Common myeloid progenitor, CD34-positive (primary cell): ENCODE results near the gene GALNT13.

Experiments
- CTCF ChIA-PET: fragments of 350-600 bp; sonication (Branson Sonifier 250); formaldehyde crosslinking; loops from one replicate; lab custom pipeline; 2021; ENCODE audit warnings: antibody characterized with exemption; lab: Charles Lee
- POLR2A ChIA-PET: fragments of 350-600 bp; sonication (Branson Sonifier 250); formaldehyde crosslinking; loops from one replicate; lab custom pipeline; 2021; ENCODE audit warnings: antibody characterized with exemption; lab: Charles Lee
- DNase-seq, 3 donors: peaks; one replicate each; pipeline versions ENCODE4 v3.0.0 to v3.0.0-alpha.2; 2013
- H3K27ac ChIP-seq, 2 experiments: 1 replicate in 1 of 2; 2 replicates in 1 of 2; pipeline ENCODE4 v1.7.0; 2013; ENCODE audit warnings: inconsistent platforms in 2 of 2, low read length in 2 of 2, mild to moderate bottlenecking in 2 of 2, low read depth in 1 of 2, moderate library complexity in 1 of 2; ENCODE audit not compliant: severe bottlenecking in 2 of 2, insufficient read depth in 1 of 2, poor library complexity in 1 of 2
- H3K27me3 ChIP-seq, 5 experiments: replicated peaks in 2 of 5; 1 replicate in 3 of 5; 2 replicates in 2 of 5; pipeline versions ENCODE4 v1.6.1 to v1.7.0; 2013; ENCODE audit warnings: low read length in 4 of 5, mild to moderate bottlenecking in 2 of 5, moderate library complexity in 2 of 5, inconsistent platforms in 1 of 5; ENCODE audit not compliant: insufficient read depth in 5 of 5, control insufficient read depth in 4 of 5
- H3K36me3 ChIP-seq, 4 experiments: 1 replicate in 2 of 4; 2 replicates in 2 of 4; pipeline versions ENCODE4 v1.6.1 to v1.7.0; 2013; ENCODE audit warnings: low read length in 3 of 4, control low read depth in 1 of 4, mild to moderate bottlenecking in 1 of 4; ENCODE audit not compliant: control insufficient read depth in 4 of 4, insufficient read depth in 4 of 4
- H3K4me1 ChIP-seq, 4 experiments: 1 replicate in 3 of 4; 2 replicates in 1 of 4; pipeline versions ENCODE4 v1.6.1 to v1.7.1; 2013; ENCODE audit warnings: low read length in 3 of 4, mild to moderate bottlenecking in 3 of 4, control low read depth in 1 of 4, inconsistent platforms in 1 of 4, moderate library complexity in 1 of 4; ENCODE audit not compliant: control insufficient read depth in 4 of 4, insufficient read depth in 4 of 4; ENCODE audit errors: control extremely low read depth in 1 of 4
- H3K4me3 ChIP-seq, 7 experiments: 1 replicate in 4 of 7; 2 replicates in 3 of 7; pipeline versions ENCODE4 v1.5.1 to v1.7.0; 2013; ENCODE audit warnings: mild to moderate bottlenecking in 7 of 7, low read length in 6 of 7, moderate library complexity in 6 of 7, inconsistent platforms in 2 of 7, low read depth in 2 of 7, control low read depth in 1 of 7; ENCODE audit not compliant: insufficient read depth in 4 of 7, control insufficient read depth in 1 of 7; ENCODE audit errors: extremely low read depth in 1 of 7
- H3K9me3 ChIP-seq, 5 experiments: 1 replicate in 4 of 5; 2 replicates in 1 of 5; pipeline versions ENCODE4 v1.6.1 to v1.7.1; 2013; ENCODE audit warnings: low read length in 4 of 5, mild to moderate bottlenecking in 2 of 5, inconsistent platforms in 1 of 5, low read depth in 1 of 5, moderate library complexity in 1 of 5; ENCODE audit not compliant: control insufficient read depth in 4 of 5, insufficient read depth in 2 of 5; ENCODE audit errors: control extremely low read depth in 1 of 5
- WGBS: methylation state at CpG from one replicate; pipeline ENCODE4 v1.1.5; 2013; ENCODE audit not compliant: insufficient coverage; 5-methylcytosine and 5-hydroxymethylcytosine counted together

Gene GALNT13

DNA sequence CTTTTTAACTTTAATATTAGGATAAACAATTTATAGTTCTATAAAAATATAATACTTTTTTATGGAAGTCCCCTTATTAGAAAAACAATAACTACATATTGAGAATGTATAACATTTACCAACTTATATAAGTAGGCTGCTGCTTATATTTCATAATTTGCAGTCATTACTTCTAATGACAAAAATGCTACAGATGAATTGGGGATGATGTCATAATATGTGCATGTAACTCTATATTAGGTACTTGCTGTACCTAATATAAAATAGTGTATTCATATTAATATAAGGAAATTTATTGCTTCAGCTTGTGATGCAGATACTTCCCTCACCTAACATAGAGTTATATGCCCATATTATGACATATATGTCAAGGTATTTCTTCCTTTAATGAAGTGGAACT, 100.7 kb downstream of the GALNT13 start:
- Histone ChIP-seq H3K9me3 (no peaks in the 10 kb centered on the region), H3K4me3 (no peak overlapping the region), H3K4me1 (no peaks in the 10 kb centered on the region), H3K27me3 (no peaks in the 10 kb centered on the region), H3K27ac (no peak overlapping the region), H3K36me3 (no peaks in the 10 kb centered on the region)
- ChIA-PET POLR2A (no interaction called here), CTCF (no interaction called here)
- no peak for DNase-seq

DNA sequence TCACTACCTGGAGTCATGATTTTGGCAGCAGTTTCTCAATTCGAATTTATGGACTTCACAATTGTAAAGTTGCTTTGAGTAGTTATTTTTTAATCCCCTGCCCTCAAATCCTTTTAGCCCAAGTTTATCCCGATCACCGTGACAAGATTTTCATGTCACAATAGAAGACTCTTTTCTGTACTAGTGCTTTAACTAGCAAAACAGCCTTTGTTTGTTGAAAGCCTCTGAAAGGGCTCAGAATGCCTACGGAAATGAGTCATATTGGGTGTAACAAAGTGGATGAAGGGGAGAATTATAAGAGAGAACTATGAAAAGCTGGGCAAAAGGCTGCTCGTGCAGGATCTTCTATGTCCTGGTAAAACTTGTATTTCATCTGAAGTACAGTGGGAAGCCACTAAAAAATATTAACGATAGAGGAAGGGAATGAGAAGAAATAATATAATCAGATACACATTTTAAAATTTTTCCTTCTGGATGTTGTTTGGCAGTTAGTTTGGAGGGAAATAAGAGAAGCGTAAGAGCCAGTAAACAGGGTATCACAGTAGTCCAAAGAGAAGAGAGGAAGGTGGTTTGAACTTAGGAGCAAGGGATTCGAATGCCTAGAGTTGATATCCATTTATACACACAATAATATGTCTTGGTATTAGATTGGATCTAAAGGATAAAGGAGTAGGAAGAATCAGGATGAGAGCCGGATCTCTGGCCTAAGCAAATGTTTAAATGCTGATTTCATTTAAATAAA, 114.9 kb downstream of the GALNT13 start:
- Histone ChIP-seq H3K36me3 (no peaks in the 10 kb centered on the region), H3K27ac (no peak overlapping the region), H3K27me3 (no peaks in the 10 kb centered on the region), H3K4me3 (no peak overlapping the region), H3K4me1 (no peaks in the 10 kb centered on the region), H3K9me3 (no peaks in the 10 kb centered on the region)
- no peak for DNase-seq
- 88% methylated on average over 2 of the region's 9 CpGs for WGBS
- ChIA-PET CTCF (no interaction called here), POLR2A (no interaction called here)

DNA sequence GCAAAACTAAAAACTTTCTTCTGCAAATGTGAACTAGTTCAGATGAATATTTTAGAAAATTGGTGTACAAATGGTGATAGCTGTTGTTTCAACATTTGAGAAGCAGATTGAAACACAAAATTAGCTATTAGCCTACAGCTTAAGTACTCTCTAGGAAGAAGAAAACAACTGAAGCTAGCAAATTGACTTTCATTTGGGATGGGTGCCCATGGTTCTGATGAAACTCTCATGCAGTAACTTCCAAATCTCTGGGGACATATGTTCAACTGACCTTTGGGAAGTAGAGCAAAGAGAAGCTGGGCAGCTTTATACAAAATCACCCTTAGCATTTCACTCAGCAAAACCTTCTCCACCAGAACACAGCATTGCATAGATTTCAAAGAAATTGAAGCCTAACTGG, 119.0 kb downstream of the GALNT13 start:
- Histone ChIP-seq H3K4me3 (no peak overlapping the region), H3K4me1 (no peaks in the 10 kb centered on the region), H3K36me3 (no peaks in the 10 kb centered on the region), H3K9me3 (no peaks in the 10 kb centered on the region), H3K27me3 (no peaks in the 10 kb centered on the region), H3K27ac (no peak overlapping the region)
- ChIA-PET CTCF (no interaction called here), POLR2A (no interaction called here)
- DNase-seq = no peak

DNA sequence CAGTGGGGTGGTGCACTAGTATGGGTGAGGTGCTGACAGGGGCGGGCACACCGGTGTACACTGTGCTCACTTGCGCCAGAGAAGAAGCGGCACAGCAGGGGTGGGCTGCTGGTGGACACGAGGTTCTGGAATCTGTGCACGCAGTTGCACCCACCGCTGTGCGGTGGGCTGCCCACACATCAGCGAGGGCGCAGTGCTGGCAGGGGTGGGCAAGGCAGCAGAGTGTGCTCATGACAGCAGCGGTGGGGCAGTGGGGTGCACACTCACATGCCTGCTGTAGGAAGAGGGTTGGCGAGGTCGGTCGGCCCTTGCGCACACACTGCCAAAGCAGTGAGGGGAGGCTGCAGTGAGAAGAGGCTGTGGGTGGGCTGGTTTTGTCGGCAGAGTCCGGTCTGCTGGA, 141.8 kb downstream of the GALNT13 start:
- ChIA-PET POLR2A (no interaction called here), CTCF (no interaction called here)
- Histone ChIP-seq H3K4me1 (no peaks in the 10 kb centered on the region), H3K27ac (no peak overlapping the region), H3K4me3 (no peak overlapping the region), H3K9me3 (peaks cover 0 to 6% (median 0%) of the 10 kb centered on the region in 5 experiments), H3K27me3 (no peaks in the 10 kb centered on the region), H3K36me3 (no peaks in the 10 kb centered on the region)
- WGBS = 94% methylated on average over 17 of the region's 17 CpGs
- no peak for DNase-seq

DNA sequence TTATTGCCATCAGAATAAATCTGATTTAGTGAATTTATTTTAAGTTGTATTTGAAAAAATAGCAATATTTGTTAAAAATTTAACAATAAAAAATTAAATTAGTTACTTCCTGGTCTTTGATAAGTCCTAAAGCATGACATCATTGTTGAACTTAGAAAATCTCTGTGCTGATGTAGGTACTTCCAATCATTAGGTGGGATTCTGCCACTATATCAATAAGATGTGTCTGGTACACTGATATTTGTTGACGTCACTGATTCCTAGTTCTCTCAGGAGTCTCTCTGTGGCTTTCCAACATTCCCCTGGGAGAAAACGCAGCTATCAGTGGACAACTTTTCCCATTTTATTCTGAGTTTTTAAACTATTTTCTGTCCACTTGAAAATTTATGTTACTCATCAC, 143.5 kb downstream of the GALNT13 start:
- POLR2A ChIA-PET = no interaction called here
- Histone ChIP-seq H3K9me3 (peaks cover 0 to 6% (median 0%) of the 10 kb centered on the region in 5 experiments), H3K4me1 (no peaks in the 10 kb centered on the region), H3K36me3 (no peaks in the 10 kb centered on the region), H3K27ac (no peak overlapping the region), H3K27me3 (no peaks in the 10 kb centered on the region), H3K4me3 (no peak overlapping the region)
- DNase-seq = no peak
- WGBS = 100% methylated on average over 1 of the region's 2 CpGs
- CTCF ChIA-PET = no interaction called here

DNA sequence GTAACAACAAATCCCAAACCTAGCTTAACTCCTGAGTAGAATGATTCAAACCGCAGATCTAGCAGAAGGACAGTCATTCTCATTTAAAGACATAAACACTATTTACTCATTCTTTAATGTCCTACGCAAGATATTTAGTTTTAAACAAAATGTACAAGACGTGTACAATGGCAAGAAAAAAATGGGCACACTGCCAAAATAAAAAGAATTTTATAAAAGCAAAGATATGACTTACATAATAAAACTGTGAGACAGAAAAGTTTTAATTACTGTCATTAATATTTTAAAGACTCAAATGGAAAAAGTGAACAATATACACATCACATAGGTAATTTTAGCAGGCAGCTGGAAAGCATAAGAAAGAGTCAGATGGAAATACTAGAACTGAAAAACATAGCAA, 157.8 kb downstream of the GALNT13 start:
- ChIA-PET POLR2A (no interaction called here), CTCF (no interaction called here)
- Histone ChIP-seq H3K4me1 (no peaks in the 10 kb centered on the region), H3K9me3 (peaks cover 0 to 6% (median 0%) of the 10 kb centered on the region in 5 experiments), H3K27me3 (no peaks in the 10 kb centered on the region), H3K36me3 (no peaks in the 10 kb centered on the region), H3K4me3 (no peak overlapping the region), H3K27ac (no peak overlapping the region)
- DNase-seq = no peak
- WGBS = no CpG with 5 or more reads among the region's 3 CpGs

DNA sequence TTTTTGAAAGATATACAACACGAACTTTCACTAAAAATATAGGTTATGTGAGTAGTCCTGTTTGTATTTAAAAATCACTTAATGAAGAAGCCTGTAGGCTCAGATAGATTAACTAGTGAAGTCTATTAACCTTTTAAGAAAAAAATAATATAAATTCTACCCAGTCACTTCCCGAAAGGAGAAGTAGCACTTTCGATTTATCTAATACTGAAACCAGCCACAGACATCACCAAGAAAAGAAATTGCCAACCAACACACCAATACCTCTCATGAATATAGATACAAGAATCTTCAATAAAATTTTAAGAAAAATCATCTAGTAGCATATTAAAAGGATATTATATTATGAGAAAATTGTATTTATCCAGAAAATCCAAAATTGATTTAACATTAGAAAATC, 160.5 kb downstream of the GALNT13 start:
- no peak overlapping the region for H3K27ac ChIP-seq
- no peak for DNase-seq
- H3K9me3 ChIP-seq = peaks cover 0 to 6% (median 0%) of the 10 kb centered on the region in 5 experiments
- H3K4me3 ChIP-seq = no peak overlapping the region
- POLR2A ChIA-PET = no interaction called here
- no CpG with 5 or more reads among the region's 3 CpGs for WGBS
- no peaks in the 10 kb centered on the region for H3K36me3 ChIP-seq
- no peaks in the 10 kb centered on the region for H3K4me1 ChIP-seq
- CTCF ChIA-PET = no interaction called here
- H3K27me3 ChIP-seq = no peaks in the 10 kb centered on the region
